Muscle of leg (tissue), 11 donors: Measurements from ENCODE around the gene FLNB. TPM values are rescaled to one million over a fixed set of nuclear protein-coding genes. Genes with fewer than 3 reads are reported as not detected.

Experiments used
- DNase-seq: peaks from one replicate; pipeline ENCODE4 v3.0.0; 2013
- H3K27ac ChIP-seq: one replicate; pipeline ENCODE4 v1.5.1; 2013; ENCODE audit warnings: mild to moderate bottlenecking, low read length, control low read depth
- H3K27me3 ChIP-seq: one replicate; pipeline ENCODE4 v1.6.1; 2013; ENCODE audit warnings: low read length; ENCODE audit not compliant: control insufficient read depth, insufficient read depth
- H3K36me3 ChIP-seq: one replicate; pipeline ENCODE4 v1.6.1; 2013; ENCODE audit warnings: low read length; ENCODE audit not compliant: control insufficient read depth, insufficient read depth
- H3K4me1 ChIP-seq: one replicate; pipeline ENCODE4 v1.6.1; 2013; ENCODE audit warnings: low read length; ENCODE audit not compliant: control insufficient read depth, insufficient read depth
- H3K4me3 ChIP-seq: one replicate; pipeline ENCODE4 v1.5.1; 2013; ENCODE audit warnings: low read length, control low read depth
- H3K9me3 ChIP-seq: replicated peaks from 2 replicates; pipeline ENCODE4 v1.6.1; 2013; ENCODE audit warnings: low read depth, low read length; ENCODE audit not compliant: control insufficient read depth
- WGBS: methylation state at CpG from one replicate; pipeline ENCODE4 v1.1.5; 2013; ENCODE audit warnings: missing lambda C conversion rate; ENCODE audit not compliant: insufficient coverage; 5-methylcytosine and 5-hydroxymethylcytosine counted together
- polyA plus RNA-seq, 8 donors: library from polyadenylated mRNA; unstranded; fragments of 120-200 nt; gene quantifications; one replicate each; pipeline versions ENCODE4 v1.2.1 to v1.2.3, GENCODE V29; 2013; ENCODE audit warnings: inconsistent platforms in 1 of 8, low replicate concordance in 1 of 8; ENCODE audit not compliant: insufficient read length in 8 of 8, insufficient read depth in 1 of 8
- total RNA-seq: library from RNA; stranded (reverse); fragments of 120-200 nt; gene quantifications from one replicate; pipeline ENCODE4 v1.2.4, GENCODE V29; 2013

FLNB gene
- total and polyA plus RNA-seq, 9 donors: 44.4 to 87.1 (median 65.2) TPM

DNA sequence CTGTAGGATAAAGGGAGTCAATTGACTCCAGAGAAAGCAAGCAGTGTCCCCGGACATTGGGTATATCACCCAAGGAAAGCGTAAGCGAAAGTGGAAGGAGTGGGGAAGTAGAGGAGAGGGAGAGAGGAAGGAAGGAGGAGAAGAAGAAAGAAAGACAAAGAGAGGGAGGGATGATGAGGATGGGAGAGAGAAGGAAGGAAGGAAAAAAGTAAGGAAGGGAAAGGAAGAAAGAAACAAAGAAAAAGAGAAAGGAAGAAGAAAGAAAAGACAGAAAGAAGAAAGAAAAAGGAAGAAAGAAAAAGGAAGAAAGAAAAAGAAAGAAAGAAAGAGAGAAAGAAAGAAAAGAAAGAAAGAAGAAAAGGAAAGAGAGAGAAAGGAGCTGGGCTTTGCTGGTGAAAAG is 201.7 kb downstream of the FLNB start:
- no peaks in the 10 kb centered on the region for H3K36me3 ChIP-seq
- no peak for DNase-seq
- peaks cover 7% of the 10 kb centered on the region for H3K4me1 ChIP-seq
- H3K27me3 ChIP-seq: no peaks in the 10 kb centered on the region
- no peak overlapping the region for H3K27ac ChIP-seq
- no peak overlapping the region for H3K4me3 ChIP-seq
- H3K9me3 ChIP-seq: no peaks in the 10 kb centered on the region
- WGBS: 66% methylated on average over 3 of the region's 3 CpGs

DNA sequence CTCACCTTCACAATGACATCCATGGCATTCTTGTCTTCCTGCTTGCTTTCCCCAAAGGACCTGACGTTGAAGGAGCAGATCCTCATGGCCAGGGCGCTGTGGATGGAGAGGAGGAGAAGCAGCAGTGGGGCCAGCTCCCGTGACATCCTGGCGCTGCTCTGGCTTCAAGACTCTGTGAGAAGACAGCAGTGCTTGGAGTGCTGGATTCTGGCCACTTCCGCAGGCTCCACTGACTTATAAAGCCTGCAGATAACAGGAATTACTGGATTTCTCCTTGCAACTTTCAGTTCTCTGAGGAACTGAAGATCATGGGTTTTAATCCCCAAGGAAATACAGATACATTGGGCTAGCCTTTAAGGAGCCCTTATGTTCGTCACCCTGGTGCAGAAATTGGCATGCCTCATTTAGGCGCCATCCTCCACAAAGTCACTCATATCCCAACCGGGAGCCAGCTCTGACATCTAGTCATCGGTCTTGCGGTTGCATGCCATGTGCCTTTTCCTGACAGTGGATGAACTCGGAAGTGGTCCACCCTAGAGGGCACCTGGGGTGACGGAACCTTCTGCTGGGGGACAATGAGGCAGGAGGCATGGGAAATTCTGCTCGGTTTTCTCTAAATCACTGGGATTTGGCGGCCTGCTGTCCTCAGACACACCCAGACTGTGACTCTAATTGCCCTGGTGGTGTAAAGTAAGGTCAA is 202.7 kb downstream of the FLNB start, which contains the start of gene DNASE1L3:
TSS of gene DNASE1L3 (minus strand) at position 212 of the 700 bp plus-strand sequence. CDS start at position 146, 66 bp downstream.
- H3K27me3 ChIP-seq: no peaks in the 10 kb centered on the region
- H3K9me3 ChIP-seq: no peaks in the 10 kb centered on the region
- H3K4me1 ChIP-seq: peaks cover 11% of the 10 kb centered on the region
- no peak for DNase-seq
- no peaks in the 10 kb centered on the region for H3K36me3 ChIP-seq
- H3K27ac ChIP-seq: no peak within 1 kb of the TSS
- 73% methylated on average over 12 of the region's 14 CpGs for WGBS
- H3K4me3 ChIP-seq: no peak within 1 kb of the TSS

DNA sequence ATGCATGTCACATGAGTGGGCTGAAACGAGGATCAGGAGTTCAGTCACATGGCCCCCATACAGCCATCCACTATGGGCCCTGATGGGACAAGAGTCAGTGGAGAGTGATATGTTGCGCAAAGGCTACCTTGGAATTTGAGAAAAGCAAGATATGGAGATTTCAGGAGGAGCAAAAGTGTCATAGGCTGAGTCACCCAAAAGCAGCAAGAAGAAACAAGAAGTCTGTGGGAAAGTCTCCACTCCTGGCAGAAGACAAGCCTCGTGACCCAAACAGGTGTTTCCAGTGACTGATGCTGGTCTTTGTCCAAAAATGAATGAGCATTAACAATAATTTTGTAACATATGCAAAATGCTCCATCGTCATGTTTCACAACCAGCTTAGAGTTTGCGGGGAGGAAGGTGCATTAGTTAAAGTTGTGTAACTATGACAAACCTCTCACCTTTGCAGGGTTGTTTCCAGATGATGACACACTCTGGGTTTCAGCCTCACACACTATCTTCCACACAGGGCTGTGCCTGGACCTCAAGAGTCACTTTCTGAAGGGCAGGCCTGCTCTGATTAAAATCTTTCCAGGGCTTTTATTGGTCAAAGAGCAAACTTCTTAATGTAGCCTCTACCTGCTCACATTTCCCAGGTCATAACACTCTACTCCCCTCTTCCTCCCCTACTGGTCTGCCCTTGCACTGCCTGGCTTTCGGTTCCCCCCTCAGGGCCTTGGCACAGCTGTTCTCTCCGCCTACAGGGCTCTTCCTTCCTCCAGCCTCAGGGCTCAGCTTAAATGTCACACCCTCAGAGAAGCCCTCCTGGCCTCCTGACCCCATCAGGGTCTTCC is 206.5 kb downstream of the FLNB start:
- WGBS: 62% methylated on average over 4 of the region's 7 CpGs
- DNase-seq: peak; percentile 27
- Histone ChIP-seq H3K36me3 (no peaks in the 10 kb centered on the region), H3K4me1 (peaks cover 17% of the 10 kb centered on the region), H3K4me3 (no peak overlapping the region), H3K9me3 (no peaks in the 10 kb centered on the region), H3K27ac (no peak overlapping the region), H3K27me3 (no peaks in the 10 kb centered on the region)

DNA sequence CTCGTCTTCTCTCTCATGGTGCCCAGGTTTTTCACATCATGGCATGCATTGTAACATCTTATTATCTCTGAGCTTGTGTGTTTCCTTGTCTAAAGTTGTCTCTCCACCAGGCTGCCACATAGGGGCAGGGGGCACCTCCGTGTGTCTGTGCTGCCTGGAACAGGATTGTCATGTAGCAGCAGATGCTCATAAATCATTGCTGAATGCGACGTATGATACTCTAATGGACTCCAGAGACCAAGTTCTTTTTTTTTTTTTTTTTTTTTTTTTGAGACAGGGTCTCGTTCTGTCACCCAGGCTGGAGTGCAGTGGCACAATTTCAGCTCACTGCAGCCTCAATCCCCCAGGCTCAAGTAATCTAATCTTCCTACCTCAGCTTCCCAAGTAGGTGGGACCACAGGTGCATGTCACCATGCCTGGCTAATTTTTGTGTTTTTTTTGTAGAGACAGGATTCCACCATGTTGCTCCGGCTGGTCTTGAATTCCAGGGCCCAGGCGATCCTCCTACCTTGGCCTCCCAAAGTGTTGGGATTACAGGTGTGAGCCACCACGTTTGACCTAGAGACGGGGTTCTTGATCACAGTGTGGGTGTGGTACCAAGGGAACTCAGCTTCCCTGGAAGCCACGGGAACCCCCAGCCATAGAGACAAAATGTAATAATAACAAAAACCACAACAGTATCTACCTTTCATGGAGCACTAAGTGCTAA is 207.2 kb downstream of the FLNB start:
- Histone ChIP-seq H3K9me3 (no peaks in the 10 kb centered on the region), H3K4me3 (no peak overlapping the region), H3K27me3 (no peaks in the 10 kb centered on the region), H3K36me3 (no peaks in the 10 kb centered on the region), H3K27ac (no peak overlapping the region), H3K4me1 (peaks cover 17% of the 10 kb centered on the region)
- no peak for DNase-seq
- 77% methylated on average over 5 of the region's 10 CpGs for WGBS

DNA sequence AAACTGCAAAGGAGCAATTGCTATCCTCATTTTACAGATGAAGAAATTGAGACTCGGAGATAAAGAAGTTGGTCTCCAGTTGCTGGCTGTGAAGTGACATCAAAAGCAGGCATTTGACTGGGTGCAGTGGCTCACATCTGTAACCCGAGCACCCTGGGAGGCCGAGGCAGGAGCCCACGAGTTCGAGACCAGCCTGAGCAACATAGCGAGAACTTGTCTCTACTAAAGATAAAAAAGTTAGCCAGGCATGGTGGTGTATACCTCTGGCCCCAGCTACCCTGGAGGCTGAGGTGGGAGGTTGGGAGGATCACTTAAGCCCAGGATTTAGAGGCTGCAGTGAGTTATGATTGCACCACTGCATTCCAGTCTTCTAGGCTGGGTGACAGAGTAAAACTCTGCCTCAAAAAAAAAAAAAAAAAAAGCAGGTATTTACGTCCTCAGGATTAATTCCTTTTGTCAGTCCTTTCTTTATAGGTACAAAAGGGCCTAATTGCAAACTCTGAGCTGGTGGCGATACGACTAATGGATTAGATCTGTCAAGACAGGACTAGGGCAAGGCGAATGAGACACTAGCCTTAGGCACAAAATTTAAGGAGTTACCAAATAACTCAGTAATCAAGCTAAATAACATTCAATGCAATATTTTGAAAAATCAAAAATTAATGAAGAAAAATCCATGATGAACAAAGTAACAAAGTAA is 208.4 kb downstream of the FLNB start:
- Histone ChIP-seq H3K4me1 (peaks cover 17% of the 10 kb centered on the region), H3K9me3 (no peaks in the 10 kb centered on the region), H3K27me3 (no peaks in the 10 kb centered on the region), H3K27ac (no peak overlapping the region), H3K36me3 (no peaks in the 10 kb centered on the region), H3K4me3 (no peak overlapping the region)
- no peak for DNase-seq
- WGBS: 71% methylated on average over 7 of the region's 10 CpGs

DNA sequence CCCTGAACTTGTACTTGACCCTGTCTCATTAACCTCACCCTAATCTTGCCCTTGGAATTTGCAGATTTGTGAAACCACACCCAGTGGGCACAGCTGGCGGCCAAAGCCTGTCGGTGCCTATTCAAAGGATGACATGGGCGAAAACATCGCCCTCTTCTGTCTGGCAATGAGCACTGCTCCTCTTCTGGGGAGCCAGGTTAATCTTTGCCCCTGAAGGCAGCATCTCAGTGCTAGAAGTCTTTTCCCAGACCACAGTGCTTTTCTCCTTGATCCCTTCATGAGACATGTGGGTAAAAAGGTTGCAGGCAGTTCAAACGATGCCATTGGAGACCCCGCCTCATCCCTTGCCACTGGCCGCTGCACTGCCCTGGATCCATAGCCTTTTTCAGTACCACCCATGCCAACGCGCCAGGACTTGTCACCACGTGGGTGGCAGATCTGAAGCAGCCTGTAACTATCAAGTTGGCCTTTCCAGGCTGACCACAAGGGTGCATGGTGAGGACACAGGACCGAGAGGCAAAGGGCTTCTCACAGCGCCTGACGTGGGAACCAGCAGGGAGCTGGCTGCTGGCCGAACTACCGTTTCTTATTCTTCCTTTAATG is 209.1 kb downstream of the FLNB start:
- Histone ChIP-seq H3K4me1 (peaks cover 17% of the 10 kb centered on the region), H3K27me3 (no peaks in the 10 kb centered on the region), H3K9me3 (no peaks in the 10 kb centered on the region), H3K4me3 (no peak overlapping the region), H3K27ac (no peak overlapping the region), H3K36me3 (no peaks in the 10 kb centered on the region)
- peak; percentile 56 for DNase-seq
- WGBS: 21% methylated on average over 10 of the region's 15 CpGs

DNA sequence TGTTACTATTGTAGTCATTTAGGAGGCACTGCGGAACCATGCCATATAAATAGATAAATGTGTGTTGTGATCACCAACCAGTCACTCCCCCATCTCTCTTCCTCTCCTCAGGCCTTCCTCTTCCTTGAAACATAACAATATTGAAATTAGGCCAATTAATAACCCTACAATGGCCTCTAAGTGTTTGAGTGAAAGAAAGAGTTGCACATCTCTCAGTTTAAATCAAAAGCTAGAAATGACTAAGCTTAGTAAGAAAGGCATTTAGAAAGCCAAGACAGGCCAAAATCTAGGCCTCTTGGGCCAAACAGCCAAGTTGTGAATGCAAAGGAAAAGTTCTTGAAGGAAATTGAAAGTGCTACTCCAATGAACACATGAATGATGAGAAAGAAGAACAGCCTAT is 210.7 kb downstream of the FLNB start:
- no peak overlapping the region for H3K27ac ChIP-seq
- peaks cover 17% of the 10 kb centered on the region for H3K4me1 ChIP-seq
- no peak for DNase-seq
- H3K4me3 ChIP-seq: no peak overlapping the region
- no peaks in the 10 kb centered on the region for H3K36me3 ChIP-seq
- WGBS: no CpG with 5 or more reads among the region's 1 CpG
- H3K9me3 ChIP-seq: no peaks in the 10 kb centered on the region
- H3K27me3 ChIP-seq: no peaks in the 10 kb centered on the region

Other genes starting within 250 kb of the FLNB start
- gene DNASE1L3, start 202.6 kb downstream of the FLNB start, total RNA-seq: 0.89 TPM
- gene DNASE1L3, start 202.6 kb downstream of the FLNB start, polyA plus RNA-seq: 1 to 10 TPM in 4 of 8 donors, under 1 TPM in 4; 0.34 to 1.6 (median 1.1) TPM
- 7.1 TPM for gene ABHD6, start 229.4 kb downstream of the FLNB start, total RNA-seq
- gene ABHD6, start 229.4 kb downstream of the FLNB start, polyA plus RNA-seq: 1 to 10 TPM; 3.2 to 5.4 (median 4.5) TPM